Measurements from ENCODE around the gene RITA1.

DNA sequence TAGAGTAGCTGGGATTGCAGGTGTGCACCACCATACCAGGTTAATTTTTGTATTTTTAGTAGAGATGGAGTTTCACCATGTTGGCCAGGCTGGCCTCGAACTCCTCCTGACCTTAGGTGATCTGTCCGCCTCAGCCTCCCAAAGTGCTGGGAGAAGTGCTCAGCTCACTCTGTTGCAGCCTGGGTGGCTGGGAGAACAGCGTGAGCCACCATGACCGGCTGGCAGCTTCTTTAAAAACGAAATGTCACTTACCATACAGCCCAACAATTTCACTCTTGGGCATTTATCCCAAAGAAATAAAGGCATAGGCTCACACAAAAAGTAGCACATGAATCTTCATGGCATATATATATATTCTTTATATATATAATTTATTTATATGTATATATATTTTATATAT, 40.7 kb upstream of the RITA1 start:
- no peak for TF ChIP-seq CTCF (IDR thresholded peaks at IDR 0.05 in 2 of 3, conservative IDR thresholded peaks at IDR 0.05 in 1 of 3; ENCODE audit: control insufficient read depth in 2 of 3, extremely low read depth in 1 of 3, insufficient read depth in 1 of 3, low read depth in 3 of 3, low read length in 3 of 3)
- TF ChIP-seq EZH2 (IDR thresholded peaks at IDR 0.05; ENCODE audit: borderline replicate concordance, control insufficient read depth, low read depth, low read length) = no peak
- TF ChIP-seq EGR1 (IDR thresholded peaks at IDR 0.05; ENCODE audit: borderline replicate concordance in 1 of 2, low read depth in 2 of 2, low read length in 2 of 2) = no peak
- no peak for TF ChIP-seq TCF12 (IDR thresholded peaks at IDR 0.05; ENCODE audit: low read depth, low read length)
- no peak for TF ChIP-seq FOXK2 (IDR thresholded peaks at IDR 0.05)
- TF ChIP-seq BHLHE40 (IDR thresholded peaks at IDR 0.05; ENCODE audit: borderline replicate concordance in 1 of 2, low read depth in 2 of 2, low read length in 1 of 2) = no peak
- no peak for TF ChIP-seq ZNF687 (IDR thresholded peaks at IDR 0.05)
